Hindlimb muscle (tissue), 1 donor: ENCODE data around the gene ZCCHC14. TPM values are rescaled to one million over a fixed set of nuclear protein-coding genes. Genes with fewer than 3 reads are reported as not detected.
"Not testable (repeated sequence)": the region's sequence is repeated elsewhere in the genome, so short reads cannot be mapped to it uniquely, and the experiment has no call there.

Source experiments
- DNase-seq: peaks from one replicate; pipeline ENCODE4 v3.0.0-alpha.2; 2013
- polyA plus RNA-seq: library from polyadenylated mRNA; unstranded; fragments of 120-200 nt; gene quantifications from one replicate; pipeline ENCODE4 v1.2.1, GENCODE V29; 2013; ENCODE audit not compliant: insufficient read length

Gene ZCCHC14
- polyA plus RNA-seq, 1 donor = 23.1 TPM

- not testable (repeated sequence) for DNase-seq
These were observed 15.4 kb downstream of the ZCCHC14 start for GRCh38 chr16:87477209-87477981.

GRCh38 chr16:87474566-87474996 lies 18.2 kb downstream of the ZCCHC14 start:
- DNase-seq = no peak

DNA sequence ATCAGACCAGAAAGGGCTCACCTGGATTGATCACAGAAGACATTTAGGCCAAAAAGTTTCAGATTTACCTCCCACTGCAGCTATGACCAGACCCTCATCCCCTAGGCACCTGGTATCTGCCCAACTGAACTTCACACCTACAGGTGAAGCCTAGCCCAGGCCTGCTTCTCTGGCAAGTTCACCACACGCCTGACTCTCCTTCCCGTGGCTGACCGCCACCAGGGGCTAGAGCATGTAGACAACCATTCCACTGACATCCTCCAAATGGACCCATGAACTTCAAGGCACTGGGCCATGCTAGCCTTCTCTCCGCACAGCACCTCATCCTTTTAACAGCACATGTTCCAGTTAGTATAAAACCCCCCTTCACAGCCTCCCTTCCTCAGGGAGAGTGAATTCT lies 18.8 kb downstream of the ZCCHC14 start:
- DNase-seq = no peak

DNA sequence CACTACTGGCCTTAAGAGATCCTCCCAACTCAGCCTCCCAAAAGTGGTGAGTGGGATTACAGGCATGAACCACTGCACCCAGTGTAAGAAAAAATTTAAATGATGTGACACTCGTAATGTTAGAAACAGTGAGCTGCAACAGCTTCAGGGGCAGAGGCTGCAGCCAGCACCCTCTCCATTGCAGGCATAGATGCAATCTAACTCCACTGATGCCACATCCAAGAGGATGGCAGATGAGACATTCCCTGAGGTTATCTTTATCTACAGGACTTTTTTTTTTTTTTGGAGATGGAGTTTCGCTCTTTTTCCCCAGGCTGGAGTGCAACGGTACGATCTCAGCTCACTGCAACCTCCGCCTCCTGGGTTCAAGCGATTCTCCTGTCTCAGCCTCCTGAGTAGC lies 19.9 kb downstream of the ZCCHC14 start:
- DNase-seq = no peak

GRCh38 chr16:87472142-87472778 lies 20.6 kb downstream of the ZCCHC14 start:
- DNase-seq = no peak

DNA sequence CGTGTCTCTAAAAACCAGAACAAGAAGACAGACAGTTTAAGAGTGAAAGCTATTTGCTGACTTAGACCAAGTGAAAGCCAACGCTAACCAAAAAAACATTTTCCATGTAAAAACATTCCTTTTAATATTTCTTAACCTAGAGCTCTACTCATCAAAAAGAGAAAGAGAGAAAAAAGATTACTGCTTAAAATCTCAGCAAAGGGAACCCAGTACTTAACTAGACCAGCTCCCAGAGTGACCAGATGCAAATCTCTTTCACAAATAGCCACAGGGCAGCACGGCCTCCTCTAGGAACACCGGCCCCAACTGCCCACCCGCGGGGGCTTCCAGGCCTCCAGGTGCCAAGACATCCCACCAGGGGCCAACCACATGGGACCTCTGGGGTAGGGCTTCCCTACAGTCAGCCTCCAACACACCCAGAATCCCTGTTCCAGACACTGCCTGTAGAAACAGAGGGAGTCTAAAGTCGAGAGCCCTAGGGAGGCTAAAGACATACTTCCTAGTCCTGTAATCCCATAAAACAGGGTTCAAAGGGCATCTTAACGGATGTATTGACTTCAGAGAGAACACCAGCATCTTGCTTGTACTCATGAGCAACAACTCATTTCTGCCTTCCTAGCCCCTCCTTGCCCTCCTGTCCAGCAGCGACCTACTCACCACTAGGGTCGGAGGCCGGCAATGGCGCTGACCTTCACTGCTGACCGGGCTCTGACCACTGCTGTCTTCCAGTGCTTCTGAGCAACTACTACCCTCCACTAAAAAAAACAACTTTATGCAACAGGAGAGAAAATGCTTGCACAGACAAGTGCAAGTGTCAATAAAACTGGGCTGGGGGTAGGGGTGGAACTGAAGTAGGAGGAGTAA lies 21.3 kb downstream of the ZCCHC14 start:
- DNase-seq = no peak

GRCh38 chr16:87470332-87470731 lies 22.5 kb downstream of the ZCCHC14 start:
- DNase-seq = no peak

DNA sequence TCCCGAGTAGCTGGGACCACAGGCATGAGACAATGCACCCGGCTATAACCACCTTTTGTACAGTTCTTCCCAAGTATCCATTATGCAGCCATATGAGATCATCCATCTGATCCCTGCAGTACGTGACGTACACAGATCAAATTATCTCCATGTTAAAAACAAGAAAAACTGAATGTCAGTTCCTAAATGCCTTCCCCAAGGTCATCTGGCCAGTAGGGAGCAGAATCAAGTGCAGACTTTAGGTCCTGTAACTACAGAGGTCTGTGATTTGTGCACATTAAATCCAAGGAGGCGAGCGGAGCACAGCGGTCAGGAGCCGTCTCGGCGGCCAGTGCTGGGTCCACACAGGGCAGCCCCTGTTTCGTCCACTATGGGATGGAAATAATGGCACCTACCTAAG lies 23.7 kb downstream of the ZCCHC14 start:
- DNase-seq = no peak

DNA sequence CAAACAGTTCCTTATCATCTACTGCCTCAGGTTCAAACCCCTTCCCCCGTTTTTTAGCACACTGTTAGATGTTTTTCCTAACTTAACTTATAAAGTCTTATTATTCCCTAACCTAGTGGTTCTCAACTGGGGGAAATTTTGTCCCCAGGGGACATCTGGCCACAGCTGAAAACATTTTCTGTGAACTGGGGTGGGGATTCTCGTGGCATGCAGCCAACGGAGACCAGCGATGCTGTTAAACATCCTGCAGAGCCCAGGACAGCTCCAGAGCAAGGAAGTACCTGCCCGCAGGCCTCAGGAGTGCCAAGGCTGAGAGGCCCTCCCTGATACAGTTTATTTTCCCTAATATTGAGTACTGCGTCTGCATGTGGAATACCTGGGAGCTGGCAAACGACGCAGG lies 24.3 kb downstream of the ZCCHC14 start:
- no peak for DNase-seq

DNA sequence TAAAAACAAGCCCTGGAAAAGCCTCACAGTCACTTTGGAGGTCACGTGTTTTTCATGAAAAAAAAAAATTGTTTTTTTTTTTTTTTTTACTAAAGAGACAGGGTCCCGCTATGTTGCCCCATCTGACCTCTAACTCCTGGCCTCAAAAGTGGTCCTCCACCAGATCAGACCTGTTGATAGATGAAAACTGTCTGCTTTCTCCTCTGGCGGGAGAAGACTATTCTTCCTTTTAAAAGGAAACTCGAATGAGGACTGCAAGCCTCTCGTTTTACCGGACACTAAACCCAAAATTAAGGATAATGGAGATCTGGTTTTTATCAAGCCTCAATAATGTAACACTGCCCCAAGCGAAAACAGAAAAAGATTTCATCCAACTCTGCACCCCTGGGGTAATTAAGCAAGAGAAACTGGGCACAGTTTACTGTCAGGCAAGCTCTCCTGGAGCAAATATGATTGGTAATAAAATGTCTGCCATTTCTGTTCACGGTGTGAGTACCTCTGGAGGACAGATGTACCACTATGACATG lies 25.8 kb downstream of the ZCCHC14 start:
- DNase-seq = no peak

- no peak for DNase-seq
These were observed 26.9 kb downstream of the ZCCHC14 start for GRCh38 chr16:87465879-87466278.

DNA sequence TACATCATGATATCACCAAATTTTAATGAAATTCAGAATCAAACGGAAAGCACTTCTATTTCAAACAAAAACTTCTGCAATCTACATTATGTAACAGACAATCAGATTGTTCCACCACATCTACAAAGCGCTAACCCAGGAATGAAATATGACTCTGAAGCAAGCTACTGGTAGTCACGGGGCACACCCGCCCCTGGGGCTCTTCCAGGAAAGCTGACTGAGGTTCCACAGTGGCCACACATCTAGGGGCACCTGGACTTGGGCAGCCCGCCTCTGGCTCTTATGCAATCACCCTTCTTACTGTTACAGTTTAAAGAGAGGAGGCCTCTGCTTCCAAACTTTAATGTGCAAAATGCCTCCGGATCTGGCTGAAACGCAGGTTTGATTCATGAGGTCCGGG lies 27.5 kb downstream of the ZCCHC14 start:
- peak; percentile 71 for DNase-seq

DNA sequence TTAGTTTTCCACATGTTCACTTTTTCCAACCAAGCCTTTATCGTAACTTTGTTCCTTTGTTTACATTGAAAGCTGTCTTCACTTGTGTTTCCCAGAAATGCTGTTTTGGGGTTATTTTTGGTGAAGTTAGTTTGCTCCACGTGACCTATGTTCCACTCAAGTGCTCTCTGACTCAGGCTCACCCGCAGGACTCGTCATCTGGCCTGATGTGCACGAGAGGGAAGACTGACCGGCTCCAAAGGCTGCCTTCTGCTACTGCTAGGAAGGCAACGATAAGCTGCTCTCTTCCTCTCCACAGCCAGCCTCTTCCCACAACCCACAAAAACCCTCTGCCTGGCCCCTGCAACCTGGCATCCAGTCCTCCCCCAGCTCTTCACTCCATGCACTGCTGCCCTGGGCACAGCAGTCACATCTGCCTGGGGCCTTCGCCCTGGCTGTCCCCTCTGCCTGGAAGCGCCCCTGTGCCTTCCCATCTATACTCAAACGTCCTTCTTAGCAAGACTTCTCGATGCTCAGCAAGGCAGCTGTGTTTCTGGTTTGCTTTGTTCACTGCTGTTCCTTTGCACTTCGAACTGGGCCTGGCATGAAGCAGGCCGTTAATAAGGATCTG lies 28.0 kb downstream of the ZCCHC14 start:
- peak; percentile 71 for DNase-seq

- DNase-seq = no peak
These were observed 28.8 kb downstream of the ZCCHC14 start for GRCh38 chr16:87463722-87464690.

GRCh38 chr16:87461466-87461991 lies 31.3 kb downstream of the ZCCHC14 start:
- peak; percentile 30 for DNase-seq

DNA sequence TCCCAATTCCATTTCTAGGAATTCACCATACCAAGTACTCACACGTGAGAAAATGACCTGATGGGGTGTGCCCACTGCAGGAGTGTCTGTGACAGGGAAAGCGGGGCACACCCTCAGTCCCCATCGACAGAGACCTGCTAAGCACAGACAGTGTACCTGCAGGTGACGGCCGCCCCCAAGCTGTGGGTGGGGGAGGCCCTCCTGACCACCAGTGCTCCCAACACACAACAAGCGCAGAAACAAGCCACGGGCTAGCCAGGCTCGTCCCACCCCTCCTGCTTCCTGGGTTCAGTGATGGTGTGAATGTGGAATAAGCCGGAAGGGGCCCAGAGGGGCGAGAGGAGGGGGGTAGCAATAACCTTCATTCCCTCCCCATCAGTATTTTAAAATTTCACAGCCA lies 31.9 kb downstream of the ZCCHC14 start:
- no peak for DNase-seq

GRCh38 chr16:87459833-87460232 lies 33.0 kb downstream of the ZCCHC14 start:
- DNase-seq = no peak

DNA sequence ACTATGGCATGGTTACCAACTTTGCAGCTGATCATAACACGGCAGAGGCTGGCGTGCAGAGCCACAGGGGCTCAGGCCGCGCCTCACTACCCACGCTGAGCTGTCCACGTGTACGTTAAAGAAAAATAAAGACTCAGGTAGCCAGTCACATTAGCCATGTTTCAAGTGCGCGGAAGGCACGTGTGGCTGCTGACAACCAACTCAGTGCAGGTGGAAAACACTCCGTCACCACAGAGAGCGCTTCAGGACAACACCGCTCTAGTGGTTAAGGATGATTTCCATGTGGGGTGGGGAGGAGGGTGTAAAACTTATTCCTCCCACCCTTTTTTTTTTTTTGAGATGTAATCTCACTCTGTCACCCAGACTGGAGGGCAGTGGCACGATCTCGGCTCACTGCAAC lies 33.8 kb downstream of the ZCCHC14 start:
- DNase-seq = no peak

GRCh38 chr16:87458424-87458915 lies 34.4 kb downstream of the ZCCHC14 start:
- no peak for DNase-seq

DNA sequence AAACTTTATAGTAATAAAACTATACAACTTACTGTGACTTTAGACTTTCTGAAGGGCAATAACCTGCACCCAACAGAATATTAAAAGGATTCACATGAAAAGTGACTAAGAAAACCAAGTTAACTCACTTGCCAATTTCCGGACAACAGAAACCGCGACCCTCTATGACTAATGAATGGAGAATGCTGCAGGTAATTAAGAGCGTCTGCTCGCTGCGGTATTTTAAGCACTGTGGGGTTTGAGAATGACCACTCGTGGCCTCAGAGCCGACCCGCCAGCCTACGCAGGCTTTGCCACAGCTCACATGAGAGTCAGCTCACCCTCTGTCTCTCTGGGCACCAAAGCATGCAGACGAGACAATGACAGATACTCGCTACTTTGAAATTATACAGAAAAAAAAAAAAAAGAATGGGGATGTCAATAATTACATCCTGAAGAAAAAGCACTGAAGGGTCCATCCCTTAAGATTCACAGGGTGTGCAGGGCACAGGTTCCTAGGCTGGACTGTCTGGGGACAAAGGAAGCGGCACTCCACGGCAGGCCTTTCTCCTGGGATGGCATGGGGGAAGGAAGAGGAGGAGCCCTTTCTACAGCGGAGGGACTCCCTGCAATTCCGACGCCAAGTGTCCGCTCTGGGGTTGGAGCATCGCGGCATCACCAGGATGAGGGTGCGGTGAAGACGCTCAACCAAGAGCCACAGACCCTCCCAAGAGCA lies 35.0 kb downstream of the ZCCHC14 start:
- DNase-seq = no peak
